ENCODE data around the gene PDXP. TPM values are rescaled to one million over a fixed set of nuclear protein-coding genes. Genes with fewer than 3 reads are reported as not detected.

Gene PDXP
- total RNA-seq, 1 donor: 5.8 TPM

GRCh38 chr22:37672206-37672919 is 13.8 kb downstream of the PDXP start:
- Histone ChIP-seq H3K9me3 (ENCODE audit: low read depth, low read length) (no peaks in the 10 kb centered on the region), H3K27ac (ENCODE audit: low read depth, low read length) (no peak overlapping the region), H2AFZ (ENCODE audit: low read length) (no peak overlapping the region), H3K36me3 (ENCODE audit: insufficient read depth, low read length) (peaks cover under 1% of the 10 kb centered on the region), H3K4me1 (ENCODE audit: insufficient read depth, low read length) (peaks cover 13% of the 10 kb centered on the region), H3K27me3 (ENCODE audit: insufficient read depth, low read length) (no peaks in the 10 kb centered on the region), H3K4me3 (ENCODE audit: insufficient read depth, low read length) (no peak overlapping the region), H4K20me1 (ENCODE audit: insufficient read depth, low read length) (peaks cover 14% of the 10 kb centered on the region), H3K4me2 (ENCODE audit: insufficient read depth, low read length) (no peak overlapping the region), H3K79me2 (ENCODE audit: insufficient read depth, low read length) (peaks cover 18% of the 10 kb centered on the region)
- peak; percentile 19 for DNase-seq (ENCODE audit: insufficient read length, low spot score, missing footprints)
- TF ChIP-seq, protein P1, sequence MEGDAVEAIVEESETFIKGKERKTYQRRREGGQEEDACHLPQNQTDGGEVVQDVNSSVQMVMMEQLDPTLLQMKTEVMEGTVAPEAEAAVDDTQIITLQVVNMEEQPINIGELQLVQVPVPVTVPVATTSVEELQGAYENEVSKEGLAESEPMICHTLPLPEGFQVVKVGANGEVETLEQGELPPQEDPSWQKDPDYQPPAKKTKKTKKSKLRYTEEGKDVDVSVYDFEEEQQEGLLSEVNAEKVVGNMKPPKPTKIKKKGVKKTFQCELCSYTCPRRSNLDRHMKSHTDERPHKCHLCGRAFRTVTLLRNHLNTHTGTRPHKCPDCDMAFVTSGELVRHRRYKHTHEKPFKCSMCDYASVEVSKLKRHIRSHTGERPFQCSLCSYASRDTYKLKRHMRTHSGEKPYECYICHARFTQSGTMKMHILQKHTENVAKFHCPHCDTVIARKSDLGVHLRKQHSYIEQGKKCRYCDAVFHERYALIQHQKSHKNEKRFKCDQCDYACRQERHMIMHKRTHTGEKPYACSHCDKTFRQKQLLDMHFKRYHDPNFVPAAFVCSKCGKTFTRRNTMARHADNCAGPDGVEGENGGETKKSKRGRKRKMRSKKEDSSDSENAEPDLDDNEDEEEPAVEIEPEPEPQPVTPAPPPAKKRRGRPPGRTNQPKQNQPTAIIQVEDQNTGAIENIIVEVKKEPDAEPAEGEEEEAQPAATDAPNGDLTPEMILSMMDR (IDR thresholded peaks at IDR 0.05; ENCODE audit: extremely low read depth, low read depth, low read length): no peak

- DNase-seq (ENCODE audit: insufficient read length, low spot score, missing footprints): peak; percentile 38
- no peaks in the 10 kb centered on the region for H3K27me3 ChIP-seq (ENCODE audit: insufficient read depth, low read length)
- TF ChIP-seq, protein P1 (IDR thresholded peaks at IDR 0.05; ENCODE audit: extremely low read depth, low read depth, low read length): no peak
- no peak overlapping the region for H3K27ac ChIP-seq (ENCODE audit: low read depth, low read length)
- H3K36me3 ChIP-seq (ENCODE audit: insufficient read depth, low read length): peaks cover 7% of the 10 kb centered on the region
- no peak overlapping the region for H3K4me3 ChIP-seq (ENCODE audit: insufficient read depth, low read length)
- H3K9me3 ChIP-seq (ENCODE audit: low read depth, low read length): no peaks in the 10 kb centered on the region
- H2AFZ ChIP-seq (ENCODE audit: low read length): no peak overlapping the region
- H3K4me1 ChIP-seq (ENCODE audit: insufficient read depth, low read length): peaks cover 17% of the 10 kb centered on the region
- no peak overlapping the region for H3K4me2 ChIP-seq (ENCODE audit: insufficient read depth, low read length)
- H4K20me1 ChIP-seq (ENCODE audit: insufficient read depth, low read length): peaks cover 18% of the 10 kb centered on the region
- peaks cover 23% of the 10 kb centered on the region for H3K79me2 ChIP-seq (ENCODE audit: insufficient read depth, low read length)
Measured at GRCh38 chr22:37672920-37673455, 14.5 kb downstream of the PDXP start.

DNA sequence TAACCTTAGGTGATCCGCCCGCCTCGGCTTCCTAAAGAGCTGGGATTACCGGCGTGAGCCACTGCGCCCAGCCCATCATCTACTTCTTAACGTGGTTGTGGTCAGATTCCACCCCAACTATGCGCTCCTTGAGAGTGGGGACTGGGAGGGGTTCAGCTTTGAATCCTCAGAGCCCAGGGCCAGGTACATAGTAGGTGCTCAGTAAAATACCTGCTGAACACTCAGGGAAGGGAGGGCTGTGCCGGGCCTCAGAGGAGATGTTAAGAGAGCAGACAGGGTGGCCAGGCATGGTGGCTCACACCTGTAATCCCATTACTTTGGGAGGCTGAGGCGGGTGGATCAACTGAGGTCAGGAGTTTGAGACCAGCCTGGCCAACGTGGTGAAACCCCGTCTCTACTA is 15.7 kb downstream of the PDXP start:
- Histone ChIP-seq H3K4me3 (ENCODE audit: insufficient read depth, low read length) (no peak overlapping the region), H2AFZ (ENCODE audit: low read length) (no peak overlapping the region), H3K79me2 (ENCODE audit: insufficient read depth, low read length) (peaks cover 28% of the 10 kb centered on the region), H3K4me2 (ENCODE audit: insufficient read depth, low read length) (no peak overlapping the region), H3K9me3 (ENCODE audit: low read depth, low read length) (no peaks in the 10 kb centered on the region), H4K20me1 (ENCODE audit: insufficient read depth, low read length) (peaks cover 23% of the 10 kb centered on the region), H3K27me3 (ENCODE audit: insufficient read depth, low read length) (no peaks in the 10 kb centered on the region), H3K36me3 (ENCODE audit: insufficient read depth, low read length) (peaks cover 16% of the 10 kb centered on the region), H3K27ac (ENCODE audit: low read depth, low read length) (peak overlapping the region; percentile 13), H3K4me1 (ENCODE audit: insufficient read depth, low read length) (peaks cover 21% of the 10 kb centered on the region)
- DNase-seq (ENCODE audit: insufficient read length, low spot score, missing footprints): no peak
- TF ChIP-seq, protein P1 (IDR thresholded peaks at IDR 0.05; ENCODE audit: extremely low read depth, low read depth, low read length): no peak
